GM23338 (cell line): ENCODE data around the gene MCEE. TPM values are rescaled to one million over a fixed set of nuclear protein-coding genes. Genes with fewer than 3 reads are reported as not detected.
"Not testable (repeated sequence)": the region's sequence is repeated elsewhere in the genome, so short reads cannot be mapped to it uniquely, and the experiment has no call there.

ENCODE experiments used
- ATAC-seq: fragments of 200-7000 bp; cut with Tn5 transposase; 3 replicates; pipeline ENCODE4 v1.9.1; 2020
- DNase-seq: peaks from one replicate; pipeline ENCODE4 v3.0.0-alpha.2; 2015; ENCODE audit warnings: low spot score
- H2AFZ ChIP-seq: fragments of 200-600 bp; sonication (generic); 2 replicates; pipeline ENCODE4 v1.8.0; 2016; ENCODE audit warnings: antibody characterized with exemption, mild to moderate bottlenecking, moderate library complexity
- H3F3A ChIP-seq: fragments of 200-600 bp; sonication (generic); replicated peaks from 2 replicates; pipeline ENCODE4 v1.8.0; 2017; ENCODE audit warnings: antibody characterized with exemption, mixed run types, low read depth
- H3K27ac ChIP-seq: fragments of 200-600 bp; sonication (generic); 2 replicates; pipeline ENCODE4 v1.6.1; 2016; ENCODE audit warnings: low read depth
- H3K27me3 ChIP-seq: fragments of 200-600 bp; sonication (generic); 2 replicates; pipeline ENCODE4 v1.8.0; 2016; ENCODE audit warnings: mild to moderate bottlenecking, mixed run types, moderate library complexity; ENCODE audit not compliant: insufficient read depth
- H3K36me3 ChIP-seq: fragments of 200-600 bp; sonication (generic); 2 replicates; pipeline ENCODE4 v1.8.0; 2016; ENCODE audit warnings: mild to moderate bottlenecking; ENCODE audit not compliant: insufficient read depth
- H3K4me1 ChIP-seq: fragments of 200-600 bp; sonication (generic); 2 replicates; pipeline ENCODE4 v1.8.0; 2016; ENCODE audit warnings: mild to moderate bottlenecking, moderate library complexity; ENCODE audit not compliant: insufficient read depth
- H3K4me2 ChIP-seq: fragments of 200-600 bp; sonication (generic); 2 replicates; pipeline ENCODE4 v1.7.1; 2017; ENCODE audit warnings: mixed run types
- H3K4me3 ChIP-seq: fragments of 200-600 bp; sonication (generic); 2 replicates; pipeline ENCODE4 v1.6.1; 2016; ENCODE audit warnings: mixed run types
- H3K79me2 ChIP-seq: fragments of 200-600 bp; sonication (generic); replicated peaks from 2 replicates; pipeline ENCODE4 v1.8.0; 2017; ENCODE audit warnings: mild to moderate bottlenecking; ENCODE audit not compliant: insufficient read depth
- H3K9me2 ChIP-seq: fragments of 200-600 bp; sonication (generic); 2 replicates; pipeline ENCODE4 v1.8.0; 2017; ENCODE audit not compliant: insufficient read depth
- H4K20me1 ChIP-seq: fragments of 200-600 bp; sonication (generic); replicated peaks from 2 replicates; pipeline ENCODE4 v1.8.0; 2017; ENCODE audit warnings: mild to moderate bottlenecking; ENCODE audit not compliant: insufficient read depth
- H3K27ac Mint-ChIP-seq: 2 replicates; pipeline ENCODE4 v1.8.0; 2020; ENCODE audit warnings: inconsistent platforms, mild to moderate bottlenecking, moderate library complexity, mixed read lengths
- H3K27me3 Mint-ChIP-seq: 3 replicates; pipeline ENCODE4 v1.8.0; 2022; ENCODE audit warnings: low read depth, mild to moderate bottlenecking, moderate library complexity, mixed read lengths, inconsistent platforms; ENCODE audit not compliant: insufficient read depth, poor library complexity
- H3K36me3 Mint-ChIP-seq: 3 replicates; pipeline ENCODE4 v1.8.0; 2021; ENCODE audit warnings: low read depth, mild to moderate bottlenecking, inconsistent platforms, moderate library complexity, mixed read lengths
- H3K4me1 Mint-ChIP-seq: 3 replicates; pipeline ENCODE4 v1.8.0; 2020; ENCODE audit warnings: mild to moderate bottlenecking, inconsistent platforms, mixed read lengths
- H3K4me3 Mint-ChIP-seq: 3 replicates; pipeline ENCODE4 v1.8.0; 2021; ENCODE audit warnings: moderate library complexity, mild to moderate bottlenecking, inconsistent platforms, mixed read lengths
- H3K9me3 Mint-ChIP-seq: 3 replicates; pipeline ENCODE4 v1.8.0; 2020; ENCODE audit warnings: moderate library complexity, mild to moderate bottlenecking, inconsistent platforms, mixed read lengths
- polyA plus RNA-seq: library from polyadenylated mRNA; unstranded; fragments of >200 nt; fragmentation: Nextera tagmentation; extraction: Ambion mirVana; gene quantifications from 2 replicates; pipeline ENCODE4 v1.2.1, GENCODE V29; 2016
- total RNA-seq: library from RNA; depleted of rRNA; stranded (reverse); fragments of >200 nt; shearing (Covaris generic); gene quantifications from 2 replicates; pipeline ENCODE4 v1.2.3, GENCODE V29; 2014

MCEE gene
- total and polyA plus RNA-seq, 2 experiments from 2014 or later = 8.4 to 26.2 TPM

GRCh38 chr2:71089475-71089874 is 40.6 kb downstream of the MCEE start:
- H3K79me2 ChIP-seq, H3K27me3 ChIP-seq, H3K4me3 Mint-ChIP-seq, DNase-seq, H3K4me3 ChIP-seq, ATAC-seq, H3K9me2 ChIP-seq, H3K27ac ChIP-seq, H3K27me3 Mint-ChIP-seq, H3K4me2 ChIP-seq, H2AFZ ChIP-seq, H3K27ac Mint-ChIP-seq, H4K20me1 ChIP-seq, H3K36me3 ChIP-seq, H3F3A ChIP-seq: not testable (repeated sequence)
- Mint-ChIP-seq H3K4me1 (peaks cover 46% of the 10 kb centered on the region), H3K9me3 (peaks cover 12% of the 10 kb centered on the region; the same call in 2 of the 3 replicates), H3K36me3 (peaks cover 10% of the 10 kb centered on the region)
- H3K4me1 ChIP-seq = peaks cover 32% of the 10 kb centered on the region

GRCh38 chr2:71085325-71086003 is 44.6 kb downstream of the MCEE start:
- H3K4me3 ChIP-seq, H3K9me3 Mint-ChIP-seq, H3K79me2 ChIP-seq, H3K4me3 Mint-ChIP-seq, H3K27me3 Mint-ChIP-seq, H3K36me3 Mint-ChIP-seq, H3K9me2 ChIP-seq, H4K20me1 ChIP-seq, H3K36me3 ChIP-seq, DNase-seq, H3F3A ChIP-seq, H3K27me3 ChIP-seq: not testable (repeated sequence)
- Histone ChIP-seq H2AFZ (peak overlapping the region; percentile 80), H3K4me1 (peaks cover 52% of the 10 kb centered on the region), H3K27ac (peak overlapping the region; percentile 96; the same call in 1 of the 2 replicates), H3K4me2 (peak overlapping the region; percentile 69)
- ATAC-seq = peak; percentile 51
- Mint-ChIP-seq H3K4me1 (peaks cover 63% of the 10 kb centered on the region), H3K27ac (peak overlapping the region; percentile 73)

- not testable (repeated sequence) for H3K27ac ChIP-seq, H3K4me2 ChIP-seq
- H3K4me1 Mint-ChIP-seq = peaks cover 56% of the 10 kb centered on the region
These were observed 46.2 kb downstream of the MCEE start for GRCh38 chr2:71083752-71084312.

GRCh38 chr2:71083297-71083696 is 46.7 kb downstream of the MCEE start:
- H3K27ac Mint-ChIP-seq, H3K4me3 Mint-ChIP-seq, H3K36me3 Mint-ChIP-seq: not testable (repeated sequence)

More at GRCh38 chr2:71083752-71084312, 46.2 kb downstream of the MCEE start:
- not testable (repeated sequence) for H3K27me3 Mint-ChIP-seq, H3F3A ChIP-seq, DNase-seq, ATAC-seq, H3K27me3 ChIP-seq, H3K9me3 Mint-ChIP-seq, H3K4me3 ChIP-seq, H3K36me3 Mint-ChIP-seq, H3K79me2 ChIP-seq, H3K27ac Mint-ChIP-seq, H3K36me3 ChIP-seq, H3K4me3 Mint-ChIP-seq, H4K20me1 ChIP-seq, H3K9me2 ChIP-seq
- Histone ChIP-seq H3K4me1 (peaks cover 52% of the 10 kb centered on the region), H2AFZ (peak overlapping the region; percentile 66; the same call in 1 of the 2 replicates)

More at GRCh38 chr2:71083297-71083696, 46.7 kb downstream of the MCEE start:
- H4K20me1 ChIP-seq, H3K9me3 Mint-ChIP-seq, DNase-seq, H3K27me3 Mint-ChIP-seq, H3F3A ChIP-seq, H2AFZ ChIP-seq, H3K36me3 ChIP-seq, H3K4me3 ChIP-seq, H3K79me2 ChIP-seq, H3K27me3 ChIP-seq, H3K9me2 ChIP-seq, H3K4me2 ChIP-seq, H3K27ac ChIP-seq: not testable (repeated sequence)
- H3K4me1 ChIP-seq = peaks cover 52% of the 10 kb centered on the region
- peak; percentile 70 for ATAC-seq
- peaks cover 50% of the 10 kb centered on the region for H3K4me1 Mint-ChIP-seq
